Fibroblast of pulmonary artery (primary cell): Measurements from ENCODE around the gene TP53BP1.

Experiments used
- DNase-seq: peaks from one replicate; pipeline ENCODE4 v3.0.0-alpha.2; 2010; ENCODE audit warnings: low read depth
- H3K4me3 ChIP-seq: replicated peaks from 2 replicates; pipeline ENCODE4 v1.5.1; 2011; ENCODE audit warnings: low read depth, mild to moderate bottlenecking, control low read depth, low read length, moderate library complexity
- CTCF ChIP-seq: IDR thresholded peaks from 2 replicates; pipeline ENCODE4 v1.5.1; 2011; ENCODE audit warnings: mild to moderate bottlenecking, control low read depth, low read length, inconsistent platforms; ENCODE audit errors: missing control alignments

TP53BP1 gene

GRCh38 chr15:43518197-43518761, 25.3 kb upstream of the TP53BP1 start:
- peak; percentile 22 for DNase-seq
- no peak for TF ChIP-seq CTCF
- H3K4me3 ChIP-seq, result peak overlapping the region; percentile 59

GRCh38 chr15:43517354-43518196, 24.6 kb upstream of the TP53BP1 start, which contains the start of gene MAP1A:
TSS of gene MAP1A (plus strand) at chr15:43517608. CDS start at chr15:43521474, 3,866 bp downstream.
- DNase-seq, result peak; percentile 49
- H3K4me3 ChIP-seq, result peak within 1 kb of the TSS; percentile 59
- TF ChIP-seq CTCF, result no peak

GRCh38 chr15:43516801-43517353, 23.9 kb upstream of the TP53BP1 start:
- H3K4me3 ChIP-seq, result peak overlapping the region; percentile 59
- DNase-seq, result peak; percentile 33
- no peak for TF ChIP-seq CTCF

- DNase-seq, result no peak
- H3K4me3 ChIP-seq, result no peak overlapping the region
- TF ChIP-seq CTCF, result no peak
Measured at GRCh38 chr15:43516185-43516584, 23.2 kb upstream of the TP53BP1 start.

DNA sequence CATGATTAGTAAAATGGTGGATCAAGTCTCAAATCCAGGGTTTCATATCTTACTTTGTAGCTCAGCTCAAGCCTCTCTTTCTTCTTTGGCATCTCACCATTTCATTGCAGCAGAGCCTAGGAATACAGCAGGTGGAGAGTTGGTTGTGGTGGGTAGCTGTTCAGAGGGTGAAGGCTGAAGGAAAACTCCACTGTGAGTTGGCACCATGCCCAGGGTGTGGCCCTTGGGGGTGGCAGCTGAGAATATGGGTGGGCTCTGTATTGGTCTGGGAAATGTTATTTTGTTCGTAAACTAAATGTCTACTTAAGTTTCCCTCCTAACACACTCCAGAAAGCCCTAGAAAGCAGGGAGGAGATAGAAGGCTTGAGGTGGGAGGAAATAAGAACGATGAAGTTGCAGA, 22.8 kb upstream of the TP53BP1 start:
- no peak for TF ChIP-seq CTCF
- no peak for DNase-seq
- no peak overlapping the region for H3K4me3 ChIP-seq

DNA sequence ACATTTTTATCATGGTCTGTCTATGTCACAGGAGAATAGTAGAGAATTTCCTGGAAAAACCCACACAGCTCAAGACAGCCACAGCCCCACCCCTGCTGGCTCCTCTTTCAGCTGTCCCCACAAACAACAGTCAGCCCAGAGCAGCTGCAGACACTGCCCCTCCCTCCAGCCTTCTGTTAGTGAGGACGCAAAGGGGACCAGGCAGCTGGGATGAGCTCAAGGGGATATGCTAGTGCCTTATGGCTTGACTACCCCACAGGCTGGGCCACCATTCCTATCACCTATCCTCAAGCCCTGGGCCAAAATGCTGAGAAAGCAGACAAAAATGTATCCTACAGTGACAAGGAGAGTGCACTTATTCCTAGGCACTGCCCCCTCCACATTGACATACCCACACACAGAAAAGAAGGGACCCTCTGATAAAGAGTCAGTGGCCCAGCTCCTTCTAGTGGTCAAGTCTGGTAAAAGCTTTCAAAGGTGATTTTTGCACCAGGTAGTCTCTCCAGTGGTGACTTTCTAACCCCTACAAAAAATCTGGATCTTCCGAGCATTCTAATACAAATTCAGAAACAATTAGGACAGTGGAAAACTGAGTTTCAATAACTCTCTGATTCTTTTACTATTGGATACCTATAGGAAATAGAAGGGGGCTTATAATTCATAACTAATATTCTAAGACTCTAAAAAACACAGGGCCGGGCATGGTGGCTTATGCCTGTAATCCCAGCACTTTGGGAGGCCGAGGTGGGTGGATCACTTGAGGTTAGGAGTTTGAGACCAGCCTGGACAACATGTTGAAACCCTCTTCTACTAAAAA, 21.5 kb upstream of the TP53BP1 start:
- DNase-seq, result peak; percentile 26
- peak; percentile 74 for TF ChIP-seq CTCF
- H3K4me3 ChIP-seq, result no peak overlapping the region
